Stimulated activated CD4-positive, alpha-beta T cell treated with anti-CD3 and anti-CD28 coated beads, Interleukin-15, amount 100 ng/mL, for 48 hours (primary cell): Measurements from ENCODE around the gene TTC28.
"Not testable (repeated sequence)": the region's sequence is repeated elsewhere in the genome, so short reads cannot be mapped to it uniquely, and the experiment has no call there.

ENCODE experiments used
- DNase-seq, 2 donors: peaks; one replicate each; pipeline ENCODE4 v3.0.0-alpha.2; 2020; ENCODE audit warnings: low read depth in 2 of 2

The TTC28 gene

GRCh38 chr22:28560743-28561101 is 118.9 kb downstream of the TTC28 start:
- DNase-seq: not testable (repeated sequence)

GRCh38 chr22:28560046-28560742 is 119.4 kb downstream of the TTC28 start:
- DNase-seq: no peak

DNA sequence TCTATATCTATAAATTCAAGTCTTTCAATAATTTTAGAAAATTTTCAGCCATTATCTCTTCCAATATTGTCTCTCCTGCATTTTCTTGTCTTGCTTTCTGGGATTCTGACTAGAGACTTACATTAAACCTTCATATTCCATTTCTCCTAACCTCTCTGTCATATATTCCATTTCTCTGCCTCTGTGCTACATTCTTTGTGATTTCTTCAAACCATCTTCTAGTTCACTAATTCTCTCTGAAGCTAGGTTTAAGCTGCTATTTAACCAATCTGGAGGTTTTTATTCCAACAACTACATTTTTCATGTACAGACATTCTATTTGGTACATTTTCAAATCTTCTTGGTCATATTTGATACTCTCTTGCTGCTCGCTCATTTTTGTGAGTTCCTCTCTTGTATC is 122.5 kb downstream of the TTC28 start:
- no peak for DNase-seq

DNA sequence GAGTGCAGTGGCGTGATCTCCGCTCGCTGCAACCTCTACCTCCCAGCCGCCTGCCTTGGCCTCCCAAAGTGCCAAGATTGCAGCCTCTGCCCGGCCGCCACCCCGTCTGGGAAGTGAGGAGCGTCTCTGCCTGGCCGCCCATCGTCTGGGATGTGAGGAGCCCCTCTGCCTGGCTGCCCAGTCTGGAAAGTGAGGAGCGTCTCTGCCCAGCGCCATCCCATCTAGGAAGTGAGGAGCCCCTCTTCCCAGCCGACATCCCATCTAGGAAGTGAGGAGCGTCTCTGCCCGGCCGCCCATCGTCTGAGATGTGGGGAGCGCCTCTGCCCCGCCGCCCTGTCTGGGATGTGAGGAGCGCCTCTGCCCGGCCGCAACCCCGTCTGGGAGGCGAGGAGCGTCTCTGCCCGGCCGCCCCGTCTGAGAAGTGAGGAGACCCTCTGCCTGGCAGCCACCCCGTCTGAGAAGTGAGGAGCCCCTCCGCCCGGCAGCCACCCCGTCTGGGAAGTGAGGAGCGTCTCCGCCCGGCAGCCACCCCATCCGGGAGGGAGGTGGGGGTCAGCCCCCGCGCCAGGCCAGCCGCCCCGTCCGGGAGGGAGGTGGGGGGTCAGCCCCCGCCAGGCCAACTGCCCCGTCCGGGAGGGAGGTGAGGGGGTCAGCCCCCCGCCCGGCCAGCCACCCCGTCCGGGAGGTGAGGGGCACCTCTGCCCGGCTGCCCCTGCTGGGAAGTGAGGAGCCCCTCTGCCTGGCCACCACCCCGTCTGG is 126.4 kb downstream of the TTC28 start:
- DNase-seq: not testable (repeated sequence)

- DNase-seq: no peak
Measured at GRCh38 chr22:28548406-28548805, 131.2 kb downstream of the TTC28 start.

DNA sequence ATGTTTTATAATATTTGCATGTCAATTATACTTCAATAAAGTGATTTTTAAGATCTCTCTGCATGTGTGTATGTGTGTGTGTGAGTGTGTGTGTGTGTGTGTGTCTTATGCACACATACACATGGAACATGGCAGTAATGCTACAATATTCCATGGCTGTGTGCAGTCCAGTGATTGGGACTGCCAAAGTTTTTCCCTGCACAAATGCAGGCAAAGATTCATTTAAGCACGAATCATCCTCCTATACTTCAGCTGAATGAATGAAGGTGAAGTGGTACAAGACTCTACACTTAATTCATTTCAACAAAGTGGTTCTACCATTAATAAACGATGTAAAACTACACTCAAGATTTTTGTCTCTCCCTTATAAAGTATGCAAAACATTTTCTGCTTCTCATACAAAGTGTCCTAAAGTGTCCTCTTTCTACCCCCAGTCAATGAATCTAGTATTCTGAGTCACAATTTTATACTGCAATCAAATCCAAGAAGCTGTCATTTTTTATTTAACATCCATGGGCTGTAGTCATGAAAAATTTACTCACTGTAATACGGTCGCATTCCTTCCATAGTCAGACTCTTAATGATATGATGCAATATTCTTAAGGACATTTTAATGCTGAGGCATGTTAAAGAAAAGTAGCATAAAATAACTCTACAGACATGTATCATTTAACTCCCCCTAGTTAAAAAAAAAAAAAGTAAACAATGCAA is 132.4 kb downstream of the TTC28 start:
- DNase-seq: no peak

GRCh38 chr22:28544431-28544868 is 135.2 kb downstream of the TTC28 start:
- no peak for DNase-seq

- DNase-seq: no peak
Measured at GRCh38 chr22:28542980-28543621, 136.5 kb downstream of the TTC28 start.

DNA sequence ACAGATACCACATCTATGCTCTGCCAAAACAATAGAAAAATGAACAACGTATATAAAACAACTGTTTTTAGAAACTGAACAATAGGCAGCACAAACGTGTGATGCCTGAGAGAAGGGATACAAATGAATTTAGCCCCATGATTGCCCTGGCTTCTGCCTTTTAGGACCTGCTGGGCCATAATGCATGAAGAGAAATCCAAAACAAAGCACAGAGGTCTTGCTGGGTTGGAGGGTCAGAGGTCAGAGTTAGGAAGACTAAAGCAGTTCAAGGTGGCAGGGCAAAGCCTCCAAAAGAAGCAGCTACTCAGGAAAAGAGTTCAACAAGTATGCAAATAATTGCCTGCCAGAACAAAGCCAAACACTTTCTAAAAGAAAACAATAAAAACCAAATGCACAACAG is 138.5 kb downstream of the TTC28 start:
- DNase-seq: no peak

GRCh38 chr22:28538922-28539321 is 140.7 kb downstream of the TTC28 start:
- no peak for DNase-seq

GRCh38 chr22:28530565-28530964 is 149.1 kb downstream of the TTC28 start:
- not testable (repeated sequence) for DNase-seq

DNA sequence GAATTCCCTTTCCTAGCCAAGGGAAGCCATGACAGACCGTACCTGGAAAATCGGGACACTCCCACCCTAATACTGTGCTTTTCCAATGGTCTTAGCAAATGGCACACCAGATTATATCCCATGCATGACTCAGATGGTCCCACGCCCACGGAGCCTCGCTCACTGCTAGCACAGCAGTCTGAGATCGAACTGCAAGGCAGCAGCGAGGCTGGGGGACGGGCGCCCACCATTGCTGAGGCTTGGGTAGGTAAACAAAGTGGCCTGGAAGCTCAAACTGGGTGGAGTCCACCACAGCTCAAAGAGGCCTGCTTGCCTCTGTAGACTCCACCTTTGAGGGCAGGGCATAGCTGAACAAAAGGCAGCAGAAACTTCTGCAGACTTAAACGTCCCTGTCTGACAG is 150.5 kb downstream of the TTC28 start:
- DNase-seq: not testable (repeated sequence)

DNA sequence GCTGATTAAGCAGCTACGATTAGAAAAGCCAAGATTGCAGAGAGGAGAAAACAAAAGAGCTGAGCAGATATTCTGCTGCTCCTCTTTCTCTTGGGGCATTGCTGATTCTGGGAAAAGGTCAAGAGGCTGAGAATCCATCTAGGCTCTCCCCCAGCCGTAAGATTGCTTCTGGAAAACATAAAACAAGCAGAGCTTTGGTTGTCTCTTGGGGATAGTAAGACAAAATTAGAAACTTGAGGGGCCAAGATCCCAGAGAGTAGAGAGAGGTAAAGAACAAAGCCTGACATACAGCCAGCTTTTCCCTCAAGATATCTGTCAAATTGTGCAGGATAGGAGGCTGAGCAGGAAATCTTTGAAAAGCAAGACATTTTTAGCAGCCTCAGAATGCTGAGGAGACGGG is 158.2 kb downstream of the TTC28 start:
- no peak for DNase-seq

DNA sequence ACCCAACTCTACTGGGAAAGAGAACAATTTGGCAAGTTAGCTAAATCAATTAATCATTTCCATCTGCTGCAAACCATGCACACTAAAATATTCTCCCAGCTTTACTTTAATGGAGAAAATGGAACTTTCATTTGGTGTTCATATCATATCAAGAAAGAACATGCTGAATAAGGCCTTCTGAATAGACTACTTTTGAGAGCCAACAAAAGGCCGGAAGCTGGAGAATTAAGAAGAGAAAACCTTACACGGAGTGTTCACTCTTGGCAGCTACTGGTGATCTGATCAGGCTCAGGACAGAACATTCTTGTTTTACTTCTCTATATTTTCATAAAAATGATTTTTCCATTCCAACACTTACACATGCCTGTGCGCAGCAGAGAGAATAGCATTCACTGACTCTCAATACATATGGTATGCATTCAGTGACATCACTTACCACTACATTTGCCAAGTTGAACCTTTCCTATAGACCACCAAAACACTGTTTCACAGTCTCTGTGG is 165.3 kb downstream of the TTC28 start:
- DNase-seq: no peak

DNA sequence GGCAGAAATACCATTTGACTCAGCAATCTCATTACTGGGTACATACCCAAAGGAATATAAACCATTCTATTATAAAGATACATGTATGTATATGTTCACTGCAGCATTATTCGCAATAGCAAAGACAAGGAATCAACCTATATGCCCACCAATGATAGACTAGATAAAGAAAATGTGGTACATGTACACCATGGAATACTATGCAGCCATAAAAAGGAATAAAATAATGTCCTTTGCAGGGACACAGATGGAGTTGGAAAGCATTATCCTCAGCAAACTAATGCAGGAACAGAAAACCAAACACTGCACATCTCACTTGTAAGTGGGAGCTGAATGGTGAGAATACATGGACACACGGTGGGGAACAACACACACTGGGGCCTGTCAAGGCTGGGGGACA is 167.3 kb downstream of the TTC28 start:
- DNase-seq: not testable (repeated sequence)

DNA sequence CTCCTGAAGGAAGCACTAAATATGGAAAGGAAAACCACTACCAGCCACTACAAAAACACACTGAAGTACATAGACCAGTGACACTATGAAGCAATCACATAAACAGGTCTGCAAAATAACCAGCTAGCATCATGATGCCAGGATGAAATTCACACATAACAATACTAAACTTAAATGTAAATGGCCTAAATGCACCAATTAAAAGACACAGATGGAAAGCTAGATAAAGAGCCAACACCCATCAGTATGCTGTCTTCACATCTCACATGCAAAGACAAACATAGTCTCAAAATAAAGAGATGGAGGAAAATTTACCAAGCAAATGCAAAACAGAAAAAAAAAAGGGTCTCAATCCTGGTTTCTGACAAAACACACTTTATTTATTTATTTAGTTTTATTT is 171.7 kb downstream of the TTC28 start:
- no peak for DNase-seq

GRCh38 chr22:28506150-28506535 is 173.5 kb downstream of the TTC28 start:
- DNase-seq: no peak

DNA sequence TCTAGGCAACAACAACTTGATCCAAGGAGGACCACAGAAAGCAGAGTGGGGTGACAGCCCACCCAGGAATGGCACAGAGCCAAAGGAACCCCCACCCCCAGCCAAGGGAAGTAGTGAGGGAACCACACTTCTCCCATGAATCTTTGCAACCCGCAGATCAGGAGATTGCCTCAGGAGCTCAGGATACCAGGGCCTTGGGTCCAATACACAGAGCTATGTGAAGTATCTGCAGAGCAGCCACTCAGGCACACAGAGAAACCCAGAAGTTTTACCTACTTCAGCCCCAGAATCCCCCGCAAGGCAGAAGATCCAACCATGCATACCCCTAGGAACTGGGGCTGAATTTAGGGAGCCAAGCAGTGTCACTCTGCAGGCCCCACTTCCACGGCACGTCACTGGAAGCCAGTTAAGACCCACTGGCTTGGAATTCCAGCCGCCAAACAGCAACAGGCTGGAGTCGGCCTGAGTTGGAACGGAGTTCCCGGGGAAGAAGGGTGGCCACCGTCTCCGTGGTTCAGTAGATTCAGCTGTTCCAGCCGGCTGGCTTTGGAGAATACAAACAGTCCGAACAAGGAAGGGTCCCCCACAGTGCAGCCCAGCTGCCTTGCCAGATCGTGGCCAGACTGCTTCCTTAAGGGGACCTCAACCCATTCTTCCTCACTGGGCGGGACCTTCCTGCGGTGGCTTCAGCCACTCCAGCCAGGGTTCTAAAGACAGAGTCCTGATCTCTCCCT is 174.1 kb downstream of the TTC28 start:
- DNase-seq: no peak

DNA sequence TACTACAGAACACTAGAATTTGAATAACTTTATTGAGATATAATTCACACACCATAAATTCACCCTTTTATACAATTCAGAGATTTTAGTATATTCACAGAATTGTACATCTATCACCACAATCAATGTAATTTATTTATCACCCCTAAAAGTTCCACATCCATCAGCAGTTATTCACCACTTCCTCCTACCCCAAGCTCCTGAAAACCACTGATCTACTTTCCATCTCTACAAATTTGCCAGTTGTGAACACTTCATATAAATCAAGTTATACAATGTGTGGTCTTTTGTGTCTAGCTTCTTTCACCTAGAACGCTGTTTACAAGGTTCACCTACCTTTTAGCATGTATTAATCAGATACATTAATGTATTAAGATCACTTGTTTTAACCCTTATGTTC is 179.6 kb downstream of the TTC28 start:
- no peak for DNase-seq

DNA sequence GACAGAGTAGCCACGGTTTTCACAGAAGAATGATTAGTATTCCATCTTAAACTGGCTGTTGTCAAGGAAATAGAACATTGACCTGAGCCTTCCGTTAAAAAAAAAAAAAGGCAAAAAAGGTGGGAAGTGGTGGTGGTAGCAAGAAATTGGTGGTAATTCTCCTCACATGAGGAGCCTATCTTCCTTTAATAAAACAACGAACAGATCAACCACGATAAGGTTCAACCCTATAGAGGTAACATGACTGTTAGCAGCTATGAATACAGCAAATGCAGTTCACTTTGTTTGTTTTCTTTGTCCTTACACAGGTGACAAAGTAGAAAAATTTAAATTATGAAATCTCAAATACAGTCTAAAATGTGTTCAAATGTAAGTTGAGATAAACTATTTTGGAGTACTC is 181.6 kb downstream of the TTC28 start:
- no peak for DNase-seq

GRCh38 chr22:28497188-28497587 is 182.5 kb downstream of the TTC28 start:
- no peak for DNase-seq
